K562 (cell line): ENCODE measurements around the gene EVI5. TPM values are rescaled to one million over a fixed set of nuclear protein-coding genes. Genes with fewer than 3 reads are reported as not detected.

Experiments
- ATAC-seq: fragments of 200-7000 bp; cut with Tn5 transposase; 3 replicates; pipeline ENCODE4 v1.9.1; 2020; ENCODE audit warnings: moderate library complexity
- BruUV-seq: library from RNA; stranded (reverse); fragments of 400-500 nt; replicated peaks from 2 replicates; lab custom pipeline; 2021; lab: Mats Ljungman, UMichigan
- CTCF ChIA-PET: fragments of 300-600 bp; formaldehyde crosslinking; extraction: SDS; loops from one replicate; lab custom pipeline; 2021; ENCODE audit warnings: low intra/inter-chr PET ratio; lab: Yijun Ruan, JAX
- POLR2A ChIA-PET: fragments of 300-600, 350-650 bp; sonication (Branson Sonifier 250); formaldehyde crosslinking; extraction: SDS; loops from one replicate; lab custom pipeline; 2021; ENCODE audit warnings: antibody characterized with exemption, inconsistent platforms; lab: Yijun Ruan, JAX
- DNase-seq, 4 experiments: peaks; one replicate each; pipeline versions ENCODE4 v3.0.0 to v3.0.0-alpha.2; 2011 to 2018; ENCODE audit warnings: low spot score in 3 of 4, mixed read lengths in 3 of 4; ENCODE audit errors: extremely low read depth in 1 of 4
- FAIRE-seq: peaks from 2 replicates; lab custom pipeline; 2011; peaks lifted over from hg19 to GRCh38; lab: Jason Lieb, UNC
- H2AFZ ChIP-seq: 2 replicates; pipeline ENCODE4 v1.6.0; 2011; ENCODE audit warnings: low read depth, low read length, control low read depth, inconsistent platforms
- H3K27ac ChIP-seq: fragments of 200-600 bp; 3 replicates; pipeline ENCODE4 v1.8.0; 2011; ENCODE audit warnings: low read depth, mild to moderate bottlenecking, control low read depth, inconsistent platforms, low read length, moderate library complexity, mixed read lengths; ENCODE audit errors: extremely low read depth
- H3K27me3 ChIP-seq, 2 experiments: fragments of 300-600 bp in 1 of 2; 2 replicates in 1 of 2; 3 replicates in 1 of 2; pipeline versions ENCODE4 v1.6.0 to v1.8.0; 2011; ENCODE audit warnings: inconsistent platforms in 2 of 2, low read length in 2 of 2, mild to moderate bottlenecking in 1 of 2, mixed read lengths in 1 of 2, moderate library complexity in 1 of 2; ENCODE audit not compliant: control insufficient read depth in 2 of 2, insufficient read depth in 2 of 2
- H3K36me3 ChIP-seq: fragments of 300-600 bp; 3 replicates; pipeline ENCODE4 v1.8.0; 2011; ENCODE audit warnings: mild to moderate bottlenecking, low read length, inconsistent platforms; ENCODE audit not compliant: control insufficient read depth, insufficient read depth
- H3K4me1 ChIP-seq, 2 experiments: fragments of 200-600 bp in 1 of 2; replicated peaks in 1 of 2; 2 replicates in 1 of 2; 3 replicates in 1 of 2; pipeline versions ENCODE4 v1.5.1 to v1.8.0; 2011; ENCODE audit warnings: inconsistent platforms in 2 of 2, low read length in 2 of 2, mild to moderate bottlenecking in 1 of 2, mixed read lengths in 1 of 2, moderate library complexity in 1 of 2; ENCODE audit not compliant: control insufficient read depth in 2 of 2, insufficient read depth in 2 of 2
- H3K4me2 ChIP-seq: 2 replicates; pipeline ENCODE4 v1.6.1; 2011; ENCODE audit warnings: low read length, control low read depth, inconsistent platforms, mixed read lengths; ENCODE audit not compliant: insufficient read depth
- H3K4me3 ChIP-seq: fragments of 200-600 bp; sonication (generic), shearing (Covaris generic); 2 replicates; pipeline ENCODE4 v1.5.1; 2016; ENCODE audit warnings: control low read depth, inconsistent platforms
- H3K79me2 ChIP-seq: fragments of 200-600 bp; 3 replicates; pipeline ENCODE4 v1.8.0; 2011; ENCODE audit warnings: low read length, inconsistent platforms; ENCODE audit not compliant: control insufficient read depth, insufficient read depth
- H3K9ac ChIP-seq, 2 experiments: 2 replicates each; pipeline versions ENCODE4 v1.6.0 to v1.6.1; 2011; ENCODE audit warnings: low read depth in 2 of 2, low read length in 2 of 2, control low read depth in 1 of 2, inconsistent platforms in 1 of 2, mild to moderate bottlenecking in 1 of 2, mixed read lengths in 1 of 2; ENCODE audit not compliant: insufficient read depth in 1 of 2
- H3K9me1 ChIP-seq: one replicate; pipeline ENCODE4 v1.6.0; 2011; ENCODE audit warnings: inconsistent platforms, mild to moderate bottlenecking, low read length, moderate library complexity; ENCODE audit not compliant: control insufficient read depth, insufficient read depth
- H3K9me3 ChIP-seq: replicated peaks from 2 replicates; pipeline ENCODE4 v1.5.1; 2011; ENCODE audit warnings: low read depth, low read length, inconsistent platforms; ENCODE audit not compliant: control insufficient read depth, insufficient read depth
- H4K20me1 ChIP-seq: replicated peaks from 2 replicates; pipeline ENCODE4 v1.6.1; 2011; ENCODE audit warnings: low read length, inconsistent platforms, mixed read lengths; ENCODE audit not compliant: control insufficient read depth, insufficient read depth
- CEBPB ChIP-seq: fragments of 450-650 bp; IDR thresholded peaks from 2 replicates; pipeline ENCODE4 v1.6.1; 2016; ENCODE audit warnings: missing genetic modification characterization, missing compliant biosample characterization
- CEBPG ChIP-seq, 3 experiments: fragments of 200-800 bp in 1 of 3; sonication (Bioruptor generic) in 1 of 3; sonication (generic) in 1 of 3; formaldehyde crosslinking in 1 of 3; IDR thresholded peaks in 2 of 3; conservative IDR thresholded peaks in 1 of 3; 2 replicates each; pipeline versions ENCODE4 v1.6.1 to v1.8.0; 2016 to 2022; ENCODE audit warnings: missing compliant biosample characterization in 2 of 3, missing genetic modification characterization in 2 of 3, mild to moderate bottlenecking in 1 of 3, missing genetic modification reagents in 1 of 3
- DDX20 ChIP-seq: fragments of 450-650 bp; IDR thresholded peaks from 2 replicates; pipeline ENCODE4 v1.6.1; 2016; ENCODE audit warnings: missing genetic modification characterization, low read depth, mild to moderate bottlenecking, missing compliant biosample characterization, moderate library complexity
- KDM5B ChIP-seq: fragments of 200-600 bp; sonication (generic); IDR thresholded peaks from 2 replicates; pipeline ENCODE4 v1.6.1; 2012; ENCODE audit warnings: low read depth, mild to moderate bottlenecking, moderate library complexity, low read length, control low read depth, inconsistent platforms; ENCODE audit not compliant: insufficient replicate concordance
- MEF2A ChIP-seq: IDR thresholded peaks from 2 replicates; pipeline ENCODE4 v1.6.1; 2011; ENCODE audit warnings: low read depth, mild to moderate bottlenecking, low read length, moderate library complexity; ENCODE audit not compliant: control insufficient read depth
- RREB1 ChIP-seq: fragments of 250-450 bp; sonication (Bioruptor Pico); IDR thresholded peaks from 2 replicates; pipeline ENCODE4 v1.4.0; 2020
- ZNF12 ChIP-seq: sonication (generic); formaldehyde crosslinking; IDR thresholded peaks from 2 replicates; pipeline ENCODE4 v1.4.0; 2020; ENCODE audit warnings: mild to moderate bottlenecking, missing genetic modification reagents
- ZNF274 ChIP-seq: IDR thresholded peaks from 2 replicates; pipeline ENCODE4 v1.6.1; 2011; ENCODE audit warnings: low read depth, mild to moderate bottlenecking, low read length, moderate library complexity, borderline replicate concordance
- WGBS: fragments of 100-300 bp; shearing (Covaris generic); methylation state at CpG from one replicate; pipeline ENCODE4 v1.1.6; 2016; ENCODE audit warnings: low coverage, mixed read lengths; ENCODE audit not compliant: insufficient coverage; ENCODE audit errors: missing lambda C conversion rate; 5-methylcytosine and 5-hydroxymethylcytosine counted together
- in situ Hi-C: fragments of 300-500 bp; cut with MboI; formaldehyde crosslinking; loops from 4 replicates; pipeline ENCODE4 v1.15.0; 2018; ENCODE audit warnings: inconsistent platforms, mixed read lengths
- intact Hi-C: fragments of 100-400 bp; cut with micrococcal nuclease; formaldehyde crosslinking; loops from 2 replicates; pipeline ENCODE4 v1.14.2; 2022
- polyA plus RNA-seq, 8 experiments: library from polyadenylated mRNA; depleted of rRNA in 4 of 8; stranded (reverse) in 5 of 8; unstranded in 3 of 8; fragments of >200 nt; fragmentation: Nextera tagmentation in 2 of 8; fragmentation: Illumina TruSeq in 1 of 8; extraction: Ambion mirVana in 2 of 8; extraction: Trizol in 1 of 8; gene quantifications; 2 replicates each; pipeline versions ENCODE4 v1.2.1 to v1.2.3, GENCODE V29; 2011 to 2014; ENCODE audit warnings: inconsistent platforms in 1 of 8, missing spikeins in 1 of 8
- total RNA-seq, 7 experiments: library from RNA; depleted of rRNA in 6 of 7; stranded (reverse); fragments of >200 nt in 6 of 7; fragmentation: Illumina TruSeq in 2 of 7; extraction: Trizol in 2 of 7; gene quantifications; 2 replicates each; pipeline versions ENCODE4 v1.2.1 to v1.2.3, GENCODE V29; 2011 to 2021; ENCODE audit warnings: low replicate concordance in 1 of 7
- TF ChIP-seq, protein P1 (sequence below): IDR thresholded peaks from 2 replicates; pipeline ENCODE4 v1.6.1; 2011; ENCODE audit warnings: borderline replicate concordance, low read depth, mild to moderate bottlenecking, moderate library complexity, low read length; ENCODE audit not compliant: insufficient read depth, poor library complexity, severe bottlenecking

The EVI5 gene
- total and polyA plus RNA-seq, 9 of the 15 experiments (the other 6 are each of a cell fraction or from before 2014, with no cell fraction given), result 1.7 to 50.1 (median 13.7) TPM

GRCh38 chr1:92500552-92500951, 284.4 kb downstream of the EVI5 start:
- no TSS peak for BruUV-seq
- Histone ChIP-seq H3K9me3 (no peaks in the 10 kb centered on the region), H3K4me2 (no peak overlapping the region), H3K4me1 (no peaks in the 10 kb centered on the region), H3K36me3 (no peaks in the 10 kb centered on the region), H3K27me3 (no peaks in the 10 kb centered on the region), H4K20me1 (no peaks in the 10 kb centered on the region), H3K4me3 (no peak overlapping the region), H3K9ac (no peak overlapping the region), H3K9me1 (no peaks in the 10 kb centered on the region), H3K79me2 (no peaks in the 10 kb centered on the region), H3K27ac (no peak overlapping the region), H2AFZ (no peak overlapping the region)
- ChIA-PET POLR2A (no interaction called here), CTCF (no interaction called here)
- TF ChIP-seq RREB1 (CRISPR knock-in tag), result no peak
- TF ChIP-seq CEBPB (tag), result peak; percentile 66
- no peak for TF ChIP-seq ZNF274
- no peak for TF ChIP-seq KDM5B
- no peak for TF ChIP-seq MEF2A
- no peak for TF ChIP-seq ZNF12 (CRISPR knock-in tag)
- TF ChIP-seq CEBPG (CRISPR knock-in tag; IDR thresholded peaks at IDR 0.05), result no peak
- peak; percentile 29 to 74; a peak in 3 of 4 replicates for TF ChIP-seq CEBPG (tag; conservative IDR thresholded peaks at IDR 0.05 in 1 of 2, IDR thresholded peaks at IDR 0.05 in 1 of 2)
- TF ChIP-seq, protein P1, sequence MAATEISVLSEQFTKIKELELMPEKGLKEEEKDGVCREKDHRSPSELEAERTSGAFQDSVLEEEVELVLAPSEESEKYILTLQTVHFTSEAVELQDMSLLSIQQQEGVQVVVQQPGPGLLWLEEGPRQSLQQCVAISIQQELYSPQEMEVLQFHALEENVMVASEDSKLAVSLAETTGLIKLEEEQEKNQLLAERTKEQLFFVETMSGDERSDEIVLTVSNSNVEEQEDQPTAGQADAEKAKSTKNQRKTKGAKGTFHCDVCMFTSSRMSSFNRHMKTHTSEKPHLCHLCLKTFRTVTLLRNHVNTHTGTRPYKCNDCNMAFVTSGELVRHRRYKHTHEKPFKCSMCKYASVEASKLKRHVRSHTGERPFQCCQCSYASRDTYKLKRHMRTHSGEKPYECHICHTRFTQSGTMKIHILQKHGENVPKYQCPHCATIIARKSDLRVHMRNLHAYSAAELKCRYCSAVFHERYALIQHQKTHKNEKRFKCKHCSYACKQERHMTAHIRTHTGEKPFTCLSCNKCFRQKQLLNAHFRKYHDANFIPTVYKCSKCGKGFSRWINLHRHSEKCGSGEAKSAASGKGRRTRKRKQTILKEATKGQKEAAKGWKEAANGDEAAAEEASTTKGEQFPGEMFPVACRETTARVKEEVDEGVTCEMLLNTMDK, result no peak
- no peak for TF ChIP-seq DDX20
- in situ Hi-C loops (no loop called here), intact Hi-C loops (no loop called here)
- 0% methylated on average over 1 of the region's 1 CpG for WGBS
- FAIRE-seq (no peak), ATAC-seq (no peak), DNase-seq (no peak)
